GM19099 (cell line): ENCODE data around the gene CACNA1H.

Experiments
- POLR2A ChIP-seq: IDR thresholded peaks from 3 replicates; pipeline ENCODE4 v1.6.1; 2011; ENCODE audit warnings: low read depth; ENCODE audit not compliant: insufficient read length; ENCODE audit errors: extremely low read depth

CACNA1H gene

DNA sequence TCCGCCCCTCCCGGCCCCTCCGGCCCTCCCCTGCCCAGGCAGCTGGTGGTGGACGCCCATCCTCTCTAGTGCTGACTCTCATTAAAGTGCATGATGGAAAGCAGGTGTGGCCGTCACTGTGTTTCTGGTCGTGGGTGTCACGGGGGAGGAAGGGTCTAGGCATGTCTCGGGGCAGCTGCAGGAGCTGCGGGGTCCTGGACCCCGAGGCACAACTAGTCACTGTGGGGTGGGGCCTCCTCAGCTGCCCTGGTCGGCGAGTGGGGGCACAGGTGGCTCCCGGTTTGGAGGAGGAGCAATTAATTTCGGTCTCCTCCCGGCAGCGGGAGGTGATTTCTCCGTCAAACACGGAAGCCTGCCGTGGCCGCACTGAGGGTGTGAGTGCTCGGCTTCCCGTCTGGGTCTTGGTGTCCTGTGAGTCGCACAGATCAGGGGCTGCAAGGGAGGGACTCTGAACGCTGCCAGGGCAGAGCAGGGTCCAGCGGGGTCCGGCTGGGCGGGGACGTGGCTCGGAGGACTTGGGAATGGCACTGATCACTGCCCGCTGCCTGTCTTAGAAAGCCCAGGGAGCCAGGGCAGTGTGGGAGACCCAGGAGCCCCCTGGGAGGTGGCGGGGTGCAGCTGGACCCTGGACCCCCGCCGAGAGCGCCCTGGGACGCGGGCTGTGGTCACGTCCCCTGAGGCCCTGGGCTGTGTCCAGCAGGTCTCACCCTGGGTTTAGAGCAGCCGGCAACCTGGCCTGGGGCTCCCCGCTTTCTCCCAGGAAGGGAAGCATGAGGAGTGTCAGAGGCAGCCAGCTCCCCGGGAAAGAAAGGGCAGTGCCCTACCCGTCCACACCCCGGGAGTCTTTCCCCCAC is 106.2 kb downstream of the CACNA1H start:
- TF ChIP-seq POLR2A: no peak

DNA sequence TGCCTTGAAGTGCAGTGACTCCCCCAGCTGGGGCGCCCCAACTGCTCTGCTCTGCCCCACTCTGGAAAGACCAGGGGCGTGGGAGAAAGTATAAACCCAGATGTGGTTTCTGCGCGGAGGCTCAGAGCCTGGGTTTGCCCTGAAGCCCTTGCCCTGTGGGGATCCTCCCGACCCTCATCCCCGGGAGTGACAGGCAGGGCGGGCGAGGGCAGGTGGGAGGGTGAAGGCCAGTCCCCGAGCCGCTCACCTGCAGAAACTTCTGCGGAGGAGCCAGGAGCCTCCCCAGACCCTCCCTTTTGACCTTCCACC is 106.8 kb downstream of the CACNA1H start:
- no peak for TF ChIP-seq POLR2A

DNA sequence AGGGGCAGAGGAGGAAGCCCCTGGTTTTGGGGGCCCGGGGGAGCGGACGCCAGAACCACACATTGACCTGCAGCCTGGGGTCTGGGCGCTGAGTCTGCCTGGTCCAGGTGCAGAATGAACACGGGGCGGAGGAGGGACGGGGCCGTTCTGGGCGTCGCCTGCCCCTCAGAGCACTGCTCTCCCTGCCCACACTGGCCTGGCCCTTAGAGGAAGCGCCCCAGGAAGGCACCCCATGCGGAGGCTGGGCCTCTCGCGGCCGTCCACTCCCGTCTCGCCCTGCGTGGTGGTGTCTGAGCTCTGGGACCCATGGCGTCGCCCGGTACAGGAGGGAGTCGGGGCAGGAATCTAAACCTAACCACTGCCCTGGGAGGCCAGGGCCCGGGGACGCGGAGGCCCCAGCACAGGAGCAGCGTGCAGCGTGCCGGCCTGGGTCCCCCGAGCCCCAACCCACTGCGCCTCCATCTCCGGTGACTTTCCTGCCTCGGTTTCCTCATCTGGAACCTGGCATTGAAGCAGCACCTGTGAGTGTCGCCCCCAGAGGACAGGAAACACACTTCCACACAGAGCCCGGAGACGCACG is 107.3 kb downstream of the CACNA1H start:
- TF ChIP-seq POLR2A: no peak

DNA sequence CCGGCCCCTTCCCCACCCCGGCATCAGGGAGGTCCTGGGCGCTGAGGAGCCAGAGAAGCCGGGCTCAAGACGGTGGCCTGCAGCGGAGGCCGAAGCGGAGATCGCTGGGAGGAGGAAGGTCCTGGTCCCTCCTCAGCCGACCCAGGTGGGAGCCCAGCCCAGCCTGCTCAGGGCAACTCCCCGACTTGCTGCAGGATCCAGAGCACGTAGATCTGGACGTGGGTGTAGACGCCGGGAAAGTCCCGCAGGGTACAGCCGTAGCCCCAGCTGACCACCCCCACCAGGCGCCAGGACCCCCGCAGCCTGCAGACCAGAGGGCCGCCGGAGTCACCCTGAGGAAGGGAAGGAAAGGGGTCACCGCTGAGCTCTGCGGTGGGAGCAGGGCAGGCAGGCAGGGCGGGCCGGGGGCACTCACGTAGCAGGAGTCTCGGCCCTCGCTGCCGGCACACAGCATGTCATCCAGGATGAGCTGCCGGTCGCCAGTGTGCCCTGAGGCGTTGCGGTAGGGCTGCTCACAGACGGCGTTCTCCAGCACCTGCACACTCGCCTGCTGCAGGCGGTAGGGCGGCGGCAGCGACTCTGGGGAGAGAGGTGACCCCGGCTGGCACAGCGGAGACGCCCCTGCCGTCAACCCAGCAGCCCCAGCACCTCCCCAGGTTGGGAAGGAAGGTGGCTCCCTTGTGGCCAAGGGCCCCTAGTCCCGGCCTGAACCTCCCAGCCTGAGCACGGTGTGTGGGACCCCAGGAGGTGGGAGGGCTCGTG is 108.4 kb downstream of the CACNA1H start:
- TF ChIP-seq POLR2A: no peak

DNA sequence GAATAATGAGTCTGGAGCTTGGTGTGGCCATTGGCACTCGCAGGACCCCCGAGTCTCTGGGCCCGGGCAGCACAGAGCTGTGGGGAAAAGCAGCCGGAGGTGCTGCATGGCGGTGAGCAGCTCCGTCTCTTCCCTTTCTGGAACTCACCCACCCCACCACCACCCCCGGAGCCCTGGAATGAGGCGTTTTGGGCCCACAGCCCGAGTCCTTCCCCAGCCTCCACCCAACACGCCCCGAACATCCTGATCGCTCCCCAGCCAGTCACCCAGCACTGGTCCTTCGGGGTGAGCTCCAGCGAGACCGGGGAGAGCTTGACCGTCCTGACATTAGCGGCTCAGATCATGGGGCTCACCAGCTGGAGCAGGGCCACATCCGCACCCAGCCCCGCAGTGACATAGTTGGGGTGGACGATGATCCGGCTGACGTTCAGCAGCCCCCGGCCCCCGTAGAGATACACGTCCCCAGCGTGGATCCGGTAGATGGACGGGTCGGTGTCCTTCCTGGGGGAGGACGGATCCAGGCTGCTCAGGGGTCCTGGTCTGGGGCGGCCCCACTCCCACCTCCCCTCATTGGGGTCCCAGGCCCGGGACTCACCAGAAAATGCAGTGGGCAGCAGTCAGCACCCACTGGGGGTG is 109.4 kb downstream of the CACNA1H start:
- no peak for TF ChIP-seq POLR2A

DNA sequence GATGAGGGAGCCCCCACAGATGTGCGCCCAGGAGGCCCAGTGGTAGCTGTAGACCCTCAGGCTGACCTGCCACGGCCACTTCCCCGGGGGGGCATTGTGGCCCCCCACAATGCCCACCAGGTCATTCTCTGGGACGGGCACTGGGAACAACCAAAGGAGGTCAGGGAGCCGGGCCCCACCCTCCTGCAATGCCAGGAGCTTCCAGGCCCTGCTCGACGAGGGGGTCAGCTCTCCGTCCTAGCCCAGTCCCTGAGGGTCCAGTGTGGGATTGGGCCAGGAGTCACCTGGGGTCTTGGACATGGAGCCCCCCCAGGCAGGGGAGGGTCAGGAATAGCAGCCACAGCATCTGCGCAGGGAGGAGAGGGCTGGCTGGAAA is 109.9 kb downstream of the CACNA1H start:
- no peak for TF ChIP-seq POLR2A

DNA sequence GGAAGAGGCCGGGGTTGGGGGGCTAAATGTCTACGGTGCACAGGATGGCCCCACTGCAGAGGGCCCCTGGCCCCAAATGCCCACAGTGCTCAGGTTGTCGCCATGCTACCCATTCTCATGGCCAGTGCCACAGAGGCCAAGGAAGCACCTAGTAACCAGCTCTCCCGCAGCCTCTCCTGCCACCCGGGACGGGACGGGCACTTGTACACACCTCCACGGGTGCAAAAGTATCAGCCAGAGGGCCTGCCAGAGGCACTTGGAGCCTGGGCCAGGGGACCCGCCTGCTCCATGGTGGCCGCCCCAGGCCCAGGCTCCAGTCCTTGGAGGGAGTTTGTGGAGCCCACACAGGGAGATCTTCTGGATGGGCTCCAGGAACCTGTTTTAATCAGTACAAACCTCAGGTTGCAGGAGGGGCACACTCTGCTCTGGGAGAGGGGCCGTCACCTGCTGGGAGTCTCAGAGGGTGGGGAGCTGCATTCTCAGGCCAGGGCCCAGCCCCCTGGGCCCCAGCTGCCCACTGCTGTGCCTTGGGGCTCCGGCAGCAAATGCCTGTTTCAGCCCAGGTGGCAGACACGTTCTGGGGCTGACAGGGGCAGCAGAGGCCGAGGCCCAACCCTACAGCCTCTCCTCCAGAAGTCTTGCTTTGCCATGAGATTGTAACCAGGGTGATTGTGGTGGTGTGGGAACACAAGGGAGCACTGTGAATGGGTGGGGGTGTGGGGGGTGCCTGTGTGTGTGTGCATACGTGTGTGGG is 110.9 kb downstream of the CACNA1H start:
- TF ChIP-seq POLR2A: no peak

DNA sequence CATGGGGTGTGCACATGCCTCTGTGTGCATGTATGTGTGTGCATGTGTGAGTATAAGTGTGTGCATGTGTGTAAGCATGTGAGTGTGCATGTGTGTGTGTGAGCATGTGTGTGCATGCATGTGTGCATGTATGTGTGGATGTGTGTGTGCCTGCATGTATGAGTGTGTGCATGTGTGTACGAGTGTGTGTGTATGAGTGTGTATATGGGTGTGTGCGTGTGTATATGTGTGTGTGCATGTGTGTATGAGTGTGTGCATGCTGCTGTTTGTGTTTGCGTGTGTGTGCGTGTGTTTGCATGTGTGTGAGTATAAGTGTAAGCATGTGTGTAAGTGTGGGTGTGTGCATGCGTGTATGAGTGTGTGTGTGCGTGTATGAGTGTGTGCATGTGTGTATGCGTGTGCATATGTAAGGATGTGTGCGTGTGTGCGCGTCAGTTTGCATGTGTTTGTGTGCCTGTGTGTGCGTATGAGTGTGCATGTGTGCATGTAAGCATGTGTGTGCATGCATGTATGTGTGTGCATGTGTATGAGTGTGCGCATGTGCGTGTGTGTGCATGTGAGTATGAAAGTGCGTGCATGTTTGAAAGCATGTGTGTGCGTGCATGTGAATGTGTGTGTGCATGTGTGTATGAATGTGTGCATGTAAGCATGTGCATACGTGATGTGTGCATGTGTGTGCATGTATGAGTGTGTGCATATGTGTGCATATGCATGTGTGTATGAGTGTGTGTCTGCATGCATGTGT is 111.6 kb downstream of the CACNA1H start:
- no peak for TF ChIP-seq POLR2A

DNA sequence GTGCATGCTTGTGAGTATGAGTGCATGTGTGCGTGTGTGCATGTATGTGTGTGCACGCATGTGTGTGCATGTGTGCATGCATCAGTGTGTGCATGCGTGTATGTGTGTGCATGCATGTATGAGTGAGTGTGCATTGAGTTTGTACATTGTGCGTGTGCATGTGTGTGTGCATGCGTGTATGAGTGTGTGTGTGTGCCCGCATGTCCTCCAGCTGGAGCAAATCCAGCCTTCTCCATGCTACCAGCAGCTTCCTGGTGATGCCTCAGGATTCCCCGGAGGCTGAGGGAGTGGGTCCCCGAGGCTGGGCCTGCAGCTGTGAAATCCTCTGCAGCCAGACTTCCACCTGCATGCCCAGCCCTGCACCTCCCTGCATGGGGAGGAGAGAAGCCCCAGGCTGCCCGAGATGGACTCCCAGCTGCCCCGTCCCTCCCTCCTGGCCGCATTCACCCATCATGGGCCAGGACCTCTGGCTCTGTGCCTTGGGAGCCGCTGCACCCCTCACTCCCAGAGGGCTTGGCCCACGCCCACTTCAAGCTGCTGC is 112.3 kb downstream of the CACNA1H start:
- no peak for TF ChIP-seq POLR2A

DNA sequence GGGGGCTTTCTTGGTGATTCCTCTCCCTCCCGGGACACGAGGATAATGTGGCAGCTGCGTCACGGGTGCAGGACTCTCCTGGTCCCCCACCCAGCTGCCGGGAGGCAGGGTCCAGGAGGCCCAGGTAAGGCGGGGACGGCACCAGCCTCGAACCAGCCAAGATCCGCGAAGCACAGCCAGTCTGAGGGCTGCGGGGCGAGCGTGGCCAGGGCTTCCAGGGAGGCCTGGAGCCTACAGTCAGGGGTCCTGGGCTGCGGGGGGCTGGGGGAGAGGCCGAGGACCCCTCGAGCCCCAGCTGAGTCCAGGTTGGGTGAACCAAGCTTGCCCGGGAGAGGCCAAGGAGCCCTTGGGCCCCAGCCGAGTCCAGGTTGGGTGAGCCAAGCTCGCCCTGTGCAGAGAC is 112.9 kb downstream of the CACNA1H start:
- TF ChIP-seq POLR2A: no peak

DNA sequence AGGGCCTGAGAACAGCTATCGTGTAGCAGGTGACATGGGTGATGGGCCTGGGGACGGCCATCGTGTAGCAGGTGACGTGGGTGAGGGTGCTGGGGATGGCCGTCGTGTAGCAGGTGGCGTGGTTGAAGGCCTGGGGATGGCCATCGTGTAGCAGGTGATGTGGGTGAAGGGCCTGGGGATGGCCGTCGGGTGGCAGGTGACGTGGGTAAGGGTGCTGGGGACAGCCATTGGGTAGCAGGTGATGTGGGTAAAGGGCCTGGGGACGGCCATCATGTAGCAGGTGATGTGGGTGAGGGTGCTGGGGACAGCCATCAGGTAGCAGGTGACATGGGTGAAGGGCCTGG is 118.4 kb downstream of the CACNA1H start:
- no peak for TF ChIP-seq POLR2A
